Lung (tissue), 12 donors: Measurements from ENCODE around the gene GPR39. TPM values are rescaled to one million over a fixed set of nuclear protein-coding genes. Genes with fewer than 3 reads are reported as not detected.

Experiments used
- ATAC-seq: fragments of 200-7000 bp; cut with Tn5 transposase; one replicate; pipeline ENCODE4 v1.9.1; 2020; ENCODE audit warnings: moderate number of reproducible peaks; ENCODE audit not compliant: insufficient read depth, low FRiP score
- DNase-seq, 3 donors: peaks; one replicate each; pipeline ENCODE4 v3.0.0-alpha.2; 2013 to 2017
- H3K27ac ChIP-seq, 2 donors: one replicate each; pipeline ENCODE4 v1.5.1; 2013; ENCODE audit warnings: mild to moderate bottlenecking in 2 of 2, moderate library complexity in 2 of 2, control low read depth in 1 of 2, inconsistent platforms in 1 of 2, low read depth in 1 of 2, low read length in 1 of 2
- H3K27me3 ChIP-seq, 3 donors: one replicate each; pipeline ENCODE4 v1.5.1; 2013; ENCODE audit warnings: low read length in 2 of 3; ENCODE audit not compliant: control insufficient read depth in 3 of 3, insufficient read depth in 3 of 3
- H3K36me3 ChIP-seq, 4 donors: one replicate each; pipeline ENCODE4 v1.5.1; 2013; ENCODE audit warnings: low read length in 4 of 4, mild to moderate bottlenecking in 1 of 4, moderate library complexity in 1 of 4; ENCODE audit not compliant: control insufficient read depth in 4 of 4, insufficient read depth in 4 of 4
- H3K4me1 ChIP-seq, 5 donors: one replicate each; pipeline ENCODE4 v1.5.1; 2013; ENCODE audit warnings: low read length in 5 of 5, mild to moderate bottlenecking in 2 of 5, moderate library complexity in 1 of 5; ENCODE audit not compliant: control insufficient read depth in 5 of 5, insufficient read depth in 5 of 5
- H3K4me3 ChIP-seq: one replicate; pipeline ENCODE4 v1.5.1; 2013; ENCODE audit warnings: mild to moderate bottlenecking, control low read depth, moderate library complexity
- H3K9ac ChIP-seq, 2 donors: one replicate each; pipeline ENCODE4 v1.5.1; 2013; ENCODE audit warnings: low read length in 2 of 2, control low read depth in 1 of 2; ENCODE audit not compliant: insufficient read depth in 1 of 2
- H3K9me3 ChIP-seq, 4 donors: one replicate each; pipeline ENCODE4 v1.5.1; 2013; ENCODE audit warnings: low read length in 3 of 4, mild to moderate bottlenecking in 1 of 4, moderate library complexity in 1 of 4; ENCODE audit not compliant: control insufficient read depth in 4 of 4, insufficient read depth in 3 of 4
- WGBS, 2 donors: extraction: QIAGEN DNeasy Blood & Tissue Kit; methylation state at CpG; one replicate each; pipeline ENCODE4 v1.1.7; 2013; 5-methylcytosine and 5-hydroxymethylcytosine counted together
- polyA plus RNA-seq, 2 donors: library from polyadenylated mRNA; stranded (reverse); fragments of 200-250 nt; gene quantifications; one replicate each; pipeline ENCODE4 v1.2.1, GENCODE V29; 2013
- total RNA-seq, 2 donors: library from RNA; depleted of rRNA in 1 of 2; stranded (reverse); fragments of >200 nt in 1 of 2; gene quantifications; one replicate each; pipeline ENCODE4 v1.2.1, GENCODE V29; 2014 to 2021
- TF ChIP-seq, protein P1 (sequence below): IDR thresholded peaks from 2 replicates; pipeline ENCODE4 v1.5.1; 2012; ENCODE audit warnings: mild to moderate bottlenecking; ENCODE audit errors: control extremely low read depth, extremely low read depth
- donor health status: control.
- donor health status: control.
- donor health status: Bipolar disorder and iron deficiency.
- donor health status: healthy.
- donor health status: DM: yes; HTN: yes; CAD: no.

Gene GPR39
- total and polyA plus RNA-seq, 4 donors = 5.8 to 15.3 (median 11.1) TPM

DNA sequence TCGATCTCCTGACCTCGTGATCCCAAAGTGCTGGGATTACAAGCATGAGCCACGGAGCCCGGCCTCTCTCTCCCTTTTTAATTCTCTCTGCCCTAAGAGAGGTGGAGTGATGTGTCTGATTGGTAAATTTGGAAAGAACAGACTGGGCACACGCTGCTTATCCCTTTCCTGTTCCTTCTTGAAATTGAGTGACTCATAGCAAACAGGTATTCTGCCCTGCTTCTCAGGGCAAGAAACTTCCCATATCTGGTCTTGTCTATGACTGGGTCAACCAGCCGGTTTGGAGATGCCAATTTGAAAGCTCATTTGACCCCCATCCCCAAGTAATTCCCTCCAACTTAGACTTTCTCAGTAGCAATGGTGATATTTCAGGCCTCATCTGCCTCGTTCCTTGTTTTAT lies 238.4 kb downstream of the GPR39 start:
- Histone ChIP-seq H3K27ac (no peak overlapping the region), H3K9ac (no peak overlapping the region), H3K9me3 (no peaks in the 10 kb centered on the region), H3K36me3 (no peaks in the 10 kb centered on the region), H3K4me3 (no peak overlapping the region), H3K27me3 (no peaks in the 10 kb centered on the region), H3K4me1 (peaks cover 0 to 3% (median 0%) of the 10 kb centered on the region in 5 donors)
- TF ChIP-seq, protein P1, sequence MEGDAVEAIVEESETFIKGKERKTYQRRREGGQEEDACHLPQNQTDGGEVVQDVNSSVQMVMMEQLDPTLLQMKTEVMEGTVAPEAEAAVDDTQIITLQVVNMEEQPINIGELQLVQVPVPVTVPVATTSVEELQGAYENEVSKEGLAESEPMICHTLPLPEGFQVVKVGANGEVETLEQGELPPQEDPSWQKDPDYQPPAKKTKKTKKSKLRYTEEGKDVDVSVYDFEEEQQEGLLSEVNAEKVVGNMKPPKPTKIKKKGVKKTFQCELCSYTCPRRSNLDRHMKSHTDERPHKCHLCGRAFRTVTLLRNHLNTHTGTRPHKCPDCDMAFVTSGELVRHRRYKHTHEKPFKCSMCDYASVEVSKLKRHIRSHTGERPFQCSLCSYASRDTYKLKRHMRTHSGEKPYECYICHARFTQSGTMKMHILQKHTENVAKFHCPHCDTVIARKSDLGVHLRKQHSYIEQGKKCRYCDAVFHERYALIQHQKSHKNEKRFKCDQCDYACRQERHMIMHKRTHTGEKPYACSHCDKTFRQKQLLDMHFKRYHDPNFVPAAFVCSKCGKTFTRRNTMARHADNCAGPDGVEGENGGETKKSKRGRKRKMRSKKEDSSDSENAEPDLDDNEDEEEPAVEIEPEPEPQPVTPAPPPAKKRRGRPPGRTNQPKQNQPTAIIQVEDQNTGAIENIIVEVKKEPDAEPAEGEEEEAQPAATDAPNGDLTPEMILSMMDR = no peak
- DNase-seq = no peak
- 94% methylated on average over 7 of the region's 7 CpGs for WGBS, 2 donors
- no peak for ATAC-seq

DNA sequence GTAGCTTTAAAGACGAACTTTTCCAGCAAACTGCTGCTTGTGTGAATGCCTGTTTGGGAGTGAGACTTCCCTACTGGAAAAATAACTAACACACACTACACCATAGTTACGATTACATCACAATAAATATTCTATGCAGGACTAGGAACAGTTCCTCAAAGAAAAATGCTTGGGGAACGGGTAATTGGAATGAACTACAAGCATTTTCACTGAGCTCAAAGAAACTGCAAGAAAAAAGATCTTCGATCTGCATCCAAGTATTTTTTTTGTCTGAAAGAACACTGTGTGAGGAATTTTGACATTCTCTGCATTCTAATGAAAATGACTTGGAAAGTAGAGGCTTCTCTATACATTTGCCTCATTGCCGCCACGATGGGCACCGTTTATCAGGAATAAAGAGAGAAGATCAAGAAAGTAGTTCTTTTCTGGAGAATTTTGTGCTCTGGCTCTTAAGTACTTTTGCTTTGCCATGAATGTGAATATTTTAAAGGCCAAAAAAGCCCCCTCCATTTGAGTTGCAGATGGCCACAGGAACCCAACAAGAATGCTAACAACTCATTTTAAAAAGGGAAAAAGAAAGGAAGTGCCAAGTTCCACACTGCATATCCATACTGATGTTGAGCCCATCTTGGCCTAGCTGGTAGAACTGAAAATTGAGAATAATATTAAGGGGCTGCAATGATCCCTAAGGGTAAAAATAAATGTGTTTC lies 239.8 kb downstream of the GPR39 start:
- H3K27me3 ChIP-seq = no peaks in the 10 kb centered on the region
- H3K4me3 ChIP-seq = no peak overlapping the region
- H3K27ac ChIP-seq = no peak overlapping the region
- 59 to 67% methylated on average over 7 of the region's 7 CpGs for WGBS, 2 donors
- no peaks in the 10 kb centered on the region for H3K9me3 ChIP-seq
- TF ChIP-seq, protein P1 = no peak
- peak overlapping the region in 1 of 2 donors; percentile 38 for H3K9ac ChIP-seq
- peak in 2 of 3 donors; percentile 63 to 73 for DNase-seq
- H3K36me3 ChIP-seq = no peaks in the 10 kb centered on the region
- peaks cover 0 to 3% (median 0%) of the 10 kb centered on the region in 5 donors for H3K4me1 ChIP-seq
- ATAC-seq = no peak

DNA sequence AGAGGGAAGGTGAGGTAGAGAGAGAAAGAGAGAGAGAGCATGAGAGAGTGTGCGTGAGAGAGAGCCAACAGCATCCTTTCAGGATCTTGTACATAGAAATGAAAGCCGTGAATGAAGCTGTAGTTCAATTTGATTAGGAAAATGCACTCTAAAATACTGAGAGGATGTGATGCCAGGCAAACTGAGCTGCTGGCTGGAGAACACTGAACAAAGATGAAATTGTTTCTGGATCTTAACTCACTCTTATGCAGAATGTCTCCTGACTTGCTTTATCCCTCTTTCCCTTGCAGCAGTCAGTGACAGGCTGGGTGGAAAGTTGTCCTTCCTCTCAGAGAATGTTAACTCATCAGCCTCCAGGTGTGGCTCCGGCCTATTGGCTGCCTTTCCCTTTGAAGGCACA lies 242.7 kb downstream of the GPR39 start:
- 91 to 92% methylated on average over 3 of the region's 3 CpGs for WGBS, 2 donors
- Histone ChIP-seq H3K36me3 (no peaks in the 10 kb centered on the region), H3K9ac (no peak overlapping the region), H3K27me3 (no peaks in the 10 kb centered on the region), H3K9me3 (no peaks in the 10 kb centered on the region), H3K27ac (no peak overlapping the region), H3K4me3 (no peak overlapping the region), H3K4me1 (peaks cover 0 to 6% (median 0%) of the 10 kb centered on the region in 5 donors)
- ATAC-seq (no peak), DNase-seq (no peak)
- TF ChIP-seq, protein P1 = no peak

DNA sequence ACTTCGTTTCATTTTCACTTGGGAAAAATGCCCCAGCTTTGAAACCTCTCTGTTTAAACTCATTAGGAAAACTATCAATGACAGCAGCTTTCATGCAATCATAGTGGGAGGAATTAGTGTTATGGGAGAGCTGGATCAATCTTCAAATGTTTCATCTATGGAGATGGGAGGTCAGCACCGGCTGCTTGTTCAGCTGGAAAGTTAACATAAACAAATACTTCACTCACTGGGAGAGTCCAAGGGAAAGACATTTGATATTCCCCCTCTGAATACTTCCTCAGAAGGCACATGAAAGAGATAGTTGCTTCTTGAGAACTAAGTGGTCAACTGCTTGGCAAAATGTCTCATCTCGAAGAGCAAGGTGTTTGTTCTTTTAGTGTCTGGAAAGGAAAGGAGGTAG lies 246.1 kb downstream of the GPR39 start:
- 36 to 61% methylated on average over 3 of the region's 3 CpGs for WGBS, 2 donors
- H3K36me3 ChIP-seq = no peaks in the 10 kb centered on the region
- H3K27ac ChIP-seq = no peak overlapping the region
- no peak overlapping the region for H3K4me3 ChIP-seq
- H3K4me1 ChIP-seq = peaks cover 0 to 6% (median 0%) of the 10 kb centered on the region in 5 donors
- DNase-seq = peak in 2 of 3 donors; percentile 17 to 32
- no peaks in the 10 kb centered on the region for H3K9me3 ChIP-seq
- TF ChIP-seq, protein P1 = no peak
- H3K27me3 ChIP-seq = peaks cover 0 to 12% (median 8%) of the 10 kb centered on the region in 3 donors
- H3K9ac ChIP-seq = no peak overlapping the region
- ATAC-seq = no peak
